Measurements from ENCODE around the gene SECTM1.

DNA sequence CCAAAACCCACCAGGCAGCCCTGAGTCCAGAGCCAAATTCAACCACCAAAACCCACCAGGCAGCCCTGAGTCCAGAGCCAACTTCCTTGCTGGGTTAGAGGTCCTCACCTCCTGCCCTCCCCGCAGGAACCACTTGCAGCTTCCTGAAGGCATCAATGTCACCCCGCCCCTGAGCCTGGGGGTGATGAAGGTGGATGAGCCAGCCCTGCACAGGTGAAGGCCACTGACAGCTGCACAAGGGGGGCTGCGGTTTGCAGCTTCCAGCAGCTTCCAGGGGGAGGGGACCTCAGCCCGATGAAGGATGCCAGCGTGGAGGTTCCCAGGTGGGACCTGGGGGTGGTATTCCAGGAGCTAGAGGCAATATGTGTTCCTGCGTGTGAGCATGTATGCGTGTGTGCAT is 52.5 kb downstream of the SECTM1 start:
- TF ChIP-seq CTCF (IDR thresholded peaks at IDR 0.05; ENCODE audit: low read depth, low read length, poor library complexity, severe bottlenecking) (no peak), EZH2phosphoT487 (IDR thresholded peaks at IDR 0.05; ENCODE audit: borderline replicate concordance, low read length) (no peak)

Data from DOHH2 (cell line).